ENCODE results near the gene MORF4L2. TPM values are rescaled to one million over a fixed set of nuclear protein-coding genes. Genes with fewer than 3 reads are reported as not detected.
"Not testable (repeated sequence)": the region's sequence is repeated elsewhere in the genome, so short reads cannot be mapped to it uniquely, and the experiment has no call there.

Gene MORF4L2
- total RNA-seq, 1 experiment from 2014 or later: 185 TPM

GRCh38 chrX:103678199-103678993, 8.1 kb downstream of the MORF4L2 start:
- no peak for DNase-seq (ENCODE audit: low spot score)

GRCh38 chrX:103674531-103675454, 11.7 kb downstream of the MORF4L2 start:
- DNase-seq (ENCODE audit: low spot score): no peak

GRCh38 chrX:103669745-103670144, 16.8 kb downstream of the MORF4L2 start:
- DNase-seq (ENCODE audit: low spot score): no peak

- DNase-seq (ENCODE audit: low spot score): no peak
These were observed 20.0 kb downstream of the MORF4L2 start for GRCh38 chrX:103666202-103667107.

DNA sequence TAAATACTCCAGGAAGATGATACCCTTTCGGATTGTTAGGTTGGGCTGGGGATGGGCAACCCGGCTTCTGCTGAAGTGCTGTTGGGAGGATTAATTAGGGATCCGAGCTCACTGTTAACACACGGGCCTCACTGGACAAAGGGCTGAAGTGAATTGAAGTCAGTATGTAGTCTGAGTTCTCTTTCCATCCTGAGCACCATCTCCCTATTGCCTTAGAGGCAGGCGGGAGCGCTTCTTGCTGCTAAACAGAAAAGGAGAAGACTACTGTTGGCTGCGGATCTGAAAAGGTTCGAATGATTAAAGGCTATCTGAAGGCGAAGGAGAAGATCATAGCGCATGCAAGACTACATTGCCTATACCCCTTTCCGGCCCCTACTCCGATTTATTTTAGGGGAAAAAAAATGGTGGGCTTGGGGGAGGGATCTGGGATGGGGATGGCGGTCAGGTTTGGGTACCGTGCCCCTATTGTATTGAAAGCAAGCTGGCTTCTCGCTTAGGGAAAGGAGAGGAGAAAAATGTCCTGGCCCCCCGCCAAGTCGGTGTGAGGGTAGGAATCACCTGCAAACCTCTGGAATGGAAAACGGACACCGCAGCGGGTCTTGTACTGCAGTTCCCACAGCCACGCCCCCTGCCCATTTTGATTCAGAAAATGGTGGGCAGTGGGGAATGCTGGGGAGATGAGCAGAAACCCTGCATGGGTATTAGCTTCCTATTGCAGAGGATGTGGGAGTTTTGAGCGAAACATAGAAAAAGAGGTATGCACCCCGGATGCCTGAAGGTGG, 22.3 kb downstream of the MORF4L2 start:
- DNase-seq (ENCODE audit: low spot score): no peak

GRCh38 chrX:103659460-103659859, 27.0 kb downstream of the MORF4L2 start:
- DNase-seq (ENCODE audit: low spot score): not testable (repeated sequence)

DNA sequence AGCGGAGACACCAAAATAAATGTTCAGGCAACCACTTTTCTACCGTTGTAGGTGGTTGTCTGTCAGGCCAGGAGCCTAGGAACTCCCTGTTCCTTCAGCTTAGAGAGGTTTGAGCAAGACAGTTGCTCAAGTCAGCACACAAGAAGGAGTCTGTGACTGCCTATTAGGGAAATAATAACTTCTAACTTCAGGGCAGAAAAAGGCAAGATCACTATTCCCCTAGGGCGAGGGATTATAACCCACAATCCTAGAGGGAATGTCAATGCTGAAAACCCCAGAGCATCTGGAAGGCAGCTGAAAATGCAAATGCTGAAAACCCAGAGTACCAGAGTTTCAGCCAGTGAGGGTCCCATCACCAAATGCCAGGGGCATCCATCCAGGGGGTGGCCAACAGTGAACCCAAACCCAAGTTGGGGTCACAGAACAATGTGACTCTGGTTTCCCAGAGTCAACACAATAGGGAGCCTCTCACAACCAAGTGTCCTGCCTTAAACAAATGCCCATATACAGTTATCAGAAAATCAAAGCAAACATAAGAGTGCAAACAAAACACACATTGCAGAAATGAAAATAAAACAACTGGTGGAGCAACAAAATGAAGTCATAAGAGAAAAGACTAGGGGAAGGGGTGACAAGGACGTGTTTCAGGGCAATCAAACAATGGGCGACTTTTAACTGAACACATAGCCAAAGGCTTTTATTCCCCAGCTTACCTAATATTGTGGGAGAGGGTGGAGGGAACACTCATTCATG, 27.6 kb downstream of the MORF4L2 start:
- DNase-seq (ENCODE audit: low spot score): no peak

DNA sequence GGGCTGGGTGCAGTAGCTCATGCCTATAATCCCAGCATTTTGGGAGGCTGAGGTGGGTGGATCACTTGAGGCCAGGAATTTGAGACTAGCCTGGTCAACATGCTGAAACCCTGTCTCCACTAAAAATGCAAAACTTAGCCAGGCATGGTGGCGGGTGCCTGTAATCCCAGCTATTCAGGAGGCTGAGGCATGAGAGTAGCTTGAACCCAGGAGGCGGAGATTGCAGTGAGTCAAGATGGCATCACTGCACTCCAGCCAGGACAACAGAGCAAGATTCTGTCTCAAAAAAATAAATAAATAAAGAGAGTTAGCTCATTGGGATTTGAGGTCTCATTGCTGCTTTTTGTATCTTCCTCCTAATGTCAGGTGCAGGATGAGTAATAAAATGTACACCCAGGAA, 29.4 kb downstream of the MORF4L2 start:
- not testable (repeated sequence) for DNase-seq (ENCODE audit: low spot score)

DNA sequence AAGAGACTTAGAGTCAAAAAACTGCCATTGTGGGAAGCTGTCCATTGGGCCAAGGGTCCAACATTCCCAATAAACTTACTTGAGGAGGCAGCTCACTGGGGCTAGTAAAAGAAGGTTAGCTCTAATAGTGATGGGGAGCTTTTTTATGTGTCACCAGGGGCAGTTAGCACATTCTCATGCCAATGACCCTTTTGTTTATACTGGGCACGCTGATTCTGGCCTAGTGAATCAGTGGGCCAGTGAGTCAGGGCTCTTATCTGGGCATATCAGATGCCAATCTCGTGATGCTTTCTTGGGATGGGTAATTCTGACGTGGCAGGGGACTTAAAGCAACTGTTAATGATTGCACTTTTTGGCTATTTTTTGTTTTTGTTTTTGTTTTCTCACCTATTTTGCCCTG, 29.9 kb downstream of the MORF4L2 start:
- DNase-seq (ENCODE audit: low spot score): no peak

GRCh38 chrX:103655230-103656000, 31.1 kb downstream of the MORF4L2 start:
- DNase-seq (ENCODE audit: low spot score): not testable (repeated sequence)

DNA sequence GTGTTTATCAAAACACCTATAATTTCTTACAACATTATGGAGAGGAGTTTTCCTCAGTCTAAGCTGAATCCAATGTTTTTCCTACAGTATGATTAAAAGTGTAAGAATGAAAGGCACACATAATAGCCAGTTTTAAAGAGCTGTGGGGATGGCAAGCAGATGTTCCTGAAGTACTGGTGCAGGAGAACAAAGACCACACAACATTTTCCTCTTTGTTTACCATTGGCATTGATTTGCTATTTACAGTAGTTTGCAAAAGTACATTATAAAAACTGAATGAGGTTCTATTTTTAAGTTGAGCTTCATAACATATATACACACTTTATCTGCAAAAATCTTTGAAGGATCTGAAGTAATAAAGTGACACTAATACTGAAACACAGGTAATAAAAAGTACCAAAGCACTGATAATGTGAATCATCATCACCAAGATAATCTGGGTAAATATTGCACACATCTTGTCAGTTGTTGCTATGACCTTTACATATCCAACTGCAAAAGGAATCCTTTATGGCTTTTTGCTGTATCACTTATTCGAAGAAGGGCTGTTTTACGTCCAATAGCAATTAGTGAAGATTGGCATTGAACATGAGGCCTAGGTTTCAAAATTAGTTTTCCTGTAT, 35.2 kb downstream of the MORF4L2 start:
- no peak for DNase-seq (ENCODE audit: low spot score)

DNA sequence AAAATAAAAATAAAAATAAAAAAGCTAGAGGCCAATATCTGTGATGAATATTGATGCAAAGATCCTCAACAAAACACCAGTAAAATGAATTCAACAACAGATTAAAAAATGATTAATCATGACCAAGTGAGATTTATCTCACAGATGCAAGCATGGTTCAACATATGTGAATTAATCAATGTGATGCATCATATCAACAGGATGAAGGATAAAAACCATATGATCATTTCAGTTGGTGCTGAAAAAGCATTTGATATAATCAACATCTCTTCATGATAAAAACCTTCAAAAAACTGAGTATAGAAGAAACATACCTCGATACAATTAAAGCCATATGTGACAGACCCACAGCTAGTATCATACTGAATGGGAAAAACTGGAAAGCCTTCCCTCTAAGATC, 38.9 kb downstream of the MORF4L2 start:
- DNase-seq (ENCODE audit: low spot score): no peak

DNA sequence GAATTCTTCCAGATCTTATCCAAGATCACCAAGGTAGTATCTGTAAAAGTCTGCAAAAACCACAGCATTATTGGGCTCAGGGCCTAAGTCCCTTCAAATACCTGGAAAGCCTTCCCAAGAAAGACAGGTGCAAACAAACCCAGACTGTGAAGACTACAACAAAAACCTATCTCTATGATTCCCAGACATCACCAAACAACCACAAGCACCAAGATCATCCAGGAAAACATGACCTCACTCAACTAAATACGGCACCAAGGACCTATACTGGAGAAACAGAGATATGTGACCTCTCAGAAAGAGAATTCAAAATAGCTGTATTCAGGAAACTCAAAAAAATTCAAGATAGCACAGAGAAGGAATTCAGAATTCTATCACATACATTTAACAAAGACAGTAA, 42.4 kb downstream of the MORF4L2 start:
- no peak for DNase-seq (ENCODE audit: low spot score)

- DNase-seq (ENCODE audit: low spot score): no peak
These were observed 45.9 kb downstream of the MORF4L2 start for GRCh38 chrX:103640401-103641155.

DNA sequence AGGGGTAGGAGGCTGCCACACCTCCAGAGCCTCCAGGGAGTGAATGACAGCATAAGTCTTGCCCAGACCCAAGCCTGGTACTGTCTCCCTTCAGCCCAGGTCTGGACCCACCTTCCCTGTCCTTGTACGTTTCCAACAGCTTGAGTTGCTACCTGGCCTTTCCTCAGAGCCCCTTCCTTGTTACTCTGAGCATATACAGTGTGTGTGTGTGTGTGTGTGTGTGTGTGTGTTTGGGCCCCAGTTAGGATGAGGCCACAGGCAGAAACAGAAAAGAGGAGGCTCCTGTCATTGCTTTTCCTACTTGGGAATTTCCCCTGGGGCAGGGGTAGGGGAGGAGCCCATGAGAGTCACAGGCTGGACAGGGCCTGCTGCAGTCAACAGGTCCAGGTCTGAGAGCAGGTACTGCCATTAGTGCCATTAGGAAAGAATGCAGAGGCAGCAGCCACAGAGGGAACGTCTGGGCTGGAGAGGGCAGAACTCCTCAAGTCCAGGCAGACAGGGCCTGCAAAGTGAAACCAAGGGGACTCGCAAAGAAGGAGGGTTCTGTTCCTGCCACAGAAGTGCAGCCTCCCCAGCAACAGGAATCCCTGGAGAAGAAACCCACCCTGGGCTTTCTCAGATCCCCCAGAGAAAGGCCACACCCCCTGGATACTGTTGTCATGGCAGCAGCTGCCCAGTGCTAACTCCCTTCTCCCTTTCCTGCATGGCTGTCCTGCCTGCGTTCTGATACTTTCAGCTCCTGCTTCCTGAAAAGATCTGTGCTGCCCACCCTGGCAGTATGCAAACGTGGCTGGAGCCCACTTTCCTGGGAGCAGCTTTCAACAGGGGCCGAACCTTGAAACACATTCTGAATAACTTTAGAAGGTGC, 47.8 kb downstream of the MORF4L2 start:
- DNase-seq (ENCODE audit: low spot score): not testable (repeated sequence)

- peak; percentile 10 for DNase-seq (ENCODE audit: low spot score)
These were observed 48.7 kb downstream of the MORF4L2 start for GRCh38 chrX:103637604-103638338.
